SK-N-SH treated with all-trans-retinoic acid at 6 μM for 48 hours (cell line): ENCODE measurements around the gene LONP1.

Experiments used
- ARNTL ChIP-seq: fragments of 450-650 bp; formaldehyde crosslinking; IDR thresholded peaks from 2 replicates; pipeline ENCODE4 v1.5.0; 2020; ENCODE audit warnings: low read depth, mild to moderate bottlenecking, moderate library complexity, borderline replicate concordance
- BACH2 ChIP-seq: fragments of 250-450 bp; sonication (Bioruptor Pico); IDR thresholded peaks from 2 replicates; pipeline ENCODE4 v1.9.0; 2021; ENCODE audit warnings: mild to moderate bottlenecking, borderline replicate concordance
- CREB5 ChIP-seq: fragments of 250-450 bp; sonication (Bioruptor Pico); IDR thresholded peaks from 2 replicates; pipeline ENCODE4 v1.5.1; 2020; ENCODE audit warnings: low read depth, mild to moderate bottlenecking, moderate library complexity
- CSRNP3 ChIP-seq: fragments of 250-450 bp; sonication (Bioruptor Pico); IDR thresholded peaks from 2 replicates; pipeline ENCODE4 v1.5.1; 2021; ENCODE audit warnings: mild to moderate bottlenecking, moderate library complexity
- ESRRG ChIP-seq: fragments of 250-450 bp; sonication (Bioruptor Pico); IDR thresholded peaks from 2 replicates; pipeline ENCODE4 v1.6.1; 2021; ENCODE audit warnings: mild to moderate bottlenecking
- OSR1 ChIP-seq: fragments of 250-450 bp; sonication (Bioruptor Pico); IDR thresholded peaks from 2 replicates; pipeline ENCODE4 v1.8.0; 2022; ENCODE audit warnings: moderate library complexity, mild to moderate bottlenecking, inconsistent platforms
- PATZ1 ChIP-seq: fragments of 250-450 bp; sonication (Bioruptor Pico); IDR thresholded peaks from 2 replicates; pipeline ENCODE4 v1.8.0; 2020; ENCODE audit warnings: mild to moderate bottlenecking, moderate library complexity, borderline replicate concordance
- RARB ChIP-seq: fragments of 250-450 bp; sonication (Bioruptor Pico); IDR thresholded peaks from 2 replicates; pipeline ENCODE4 v1.8.0; 2021; ENCODE audit warnings: mild to moderate bottlenecking, moderate library complexity
- SNAI2 ChIP-seq: fragments of 250-450 bp; sonication (Bioruptor Pico); IDR thresholded peaks from 2 replicates; pipeline ENCODE4 v1.5.0; 2020; ENCODE audit warnings: mild to moderate bottlenecking, moderate library complexity
- TOX ChIP-seq: fragments of 250-450 bp; sonication (Bioruptor Pico); IDR thresholded peaks from 2 replicates; pipeline ENCODE4 v1.8.0; 2021; ENCODE audit warnings: mild to moderate bottlenecking, moderate library complexity, borderline replicate concordance
- ZC3H10 ChIP-seq: fragments of 250-450 bp; sonication (Bioruptor Pico); IDR thresholded peaks from 2 replicates; pipeline ENCODE4 v1.5.1; 2021; ENCODE audit warnings: mild to moderate bottlenecking, moderate library complexity
- ZFP30 ChIP-seq: fragments of 450-650 bp; formaldehyde crosslinking; IDR thresholded peaks from 2 replicates; pipeline ENCODE4 v1.5.0; 2022; ENCODE audit warnings: mild to moderate bottlenecking, moderate library complexity
- ZNF70 ChIP-seq: fragments of 450-650 bp; formaldehyde crosslinking; IDR thresholded peaks from 2 replicates; pipeline ENCODE4 v1.5.0; 2020; ENCODE audit warnings: mild to moderate bottlenecking, moderate library complexity
- ZNF8 ChIP-seq: fragments of 450-650 bp; formaldehyde crosslinking; IDR thresholded peaks from 2 replicates; pipeline ENCODE4 v1.5.0; 2020; ENCODE audit warnings: mild to moderate bottlenecking, moderate library complexity

- TF ChIP-seq ZC3H10 (CRISPR knock-in tag) (no peak), SNAI2 (no peak), ESRRG (CRISPR knock-in tag) (no peak), ZNF8 (CRISPR knock-in tag) (no peak), RARB (CRISPR knock-in tag) (no peak), ZNF70 (no peak), PATZ1 (no peak), CREB5 (CRISPR knock-in tag) (no peak), BACH2 (CRISPR knock-in tag) (no peak), ARNTL (no peak), TOX (CRISPR knock-in tag) (no peak), CSRNP3 (CRISPR knock-in tag) (no peak), ZFP30 (CRISPR knock-in tag) (no peak), OSR1 (no peak)
Observed at GRCh38 chr19:5643060-5643459, 76.9 kb downstream of the LONP1 start.
